C4-2B (cell line): Measurements from ENCODE around the gene C16orf74.

Experiments used
- ZFX ChIP-seq: fragments of 450-650 bp; IDR thresholded peaks from 2 replicates; pipeline ENCODE4 v1.6.1; 2017
- TF ChIP-seq, protein P1 (sequence below): fragments of 450-650 bp; conservative IDR thresholded peaks from 2 replicates; pipeline ENCODE4 v1.5.1; 2017; ENCODE audit warnings: mild to moderate bottlenecking

DNA sequence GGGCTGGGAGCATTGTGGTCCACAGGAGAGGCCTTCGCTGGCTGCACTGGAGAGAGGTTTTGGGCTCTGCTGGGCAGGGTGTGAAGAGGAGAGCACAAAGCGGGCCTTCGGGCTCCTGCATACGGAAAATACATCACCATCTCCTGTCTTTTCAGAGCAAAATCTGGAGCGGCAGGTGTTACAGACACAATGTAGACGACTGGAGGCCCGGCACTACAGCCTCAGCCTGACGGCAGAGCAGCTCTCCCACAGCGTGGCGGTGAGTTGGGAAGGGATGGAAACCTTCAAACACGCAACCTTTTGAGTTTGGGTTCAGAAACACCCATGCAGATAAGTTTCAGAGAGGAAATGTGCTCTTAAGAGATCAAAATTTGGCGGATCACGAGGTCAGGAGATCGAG lies 80.1 kb downstream of the C16orf74 start:
- no peak for TF ChIP-seq ZFX
- TF ChIP-seq, protein P1, sequence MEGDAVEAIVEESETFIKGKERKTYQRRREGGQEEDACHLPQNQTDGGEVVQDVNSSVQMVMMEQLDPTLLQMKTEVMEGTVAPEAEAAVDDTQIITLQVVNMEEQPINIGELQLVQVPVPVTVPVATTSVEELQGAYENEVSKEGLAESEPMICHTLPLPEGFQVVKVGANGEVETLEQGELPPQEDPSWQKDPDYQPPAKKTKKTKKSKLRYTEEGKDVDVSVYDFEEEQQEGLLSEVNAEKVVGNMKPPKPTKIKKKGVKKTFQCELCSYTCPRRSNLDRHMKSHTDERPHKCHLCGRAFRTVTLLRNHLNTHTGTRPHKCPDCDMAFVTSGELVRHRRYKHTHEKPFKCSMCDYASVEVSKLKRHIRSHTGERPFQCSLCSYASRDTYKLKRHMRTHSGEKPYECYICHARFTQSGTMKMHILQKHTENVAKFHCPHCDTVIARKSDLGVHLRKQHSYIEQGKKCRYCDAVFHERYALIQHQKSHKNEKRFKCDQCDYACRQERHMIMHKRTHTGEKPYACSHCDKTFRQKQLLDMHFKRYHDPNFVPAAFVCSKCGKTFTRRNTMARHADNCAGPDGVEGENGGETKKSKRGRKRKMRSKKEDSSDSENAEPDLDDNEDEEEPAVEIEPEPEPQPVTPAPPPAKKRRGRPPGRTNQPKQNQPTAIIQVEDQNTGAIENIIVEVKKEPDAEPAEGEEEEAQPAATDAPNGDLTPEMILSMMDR = no peak
